Pancreas (tissue), 10 donors: Measurements from ENCODE around the gene RHOBTB1. TPM values are rescaled to one million over a fixed set of nuclear protein-coding genes. Genes with fewer than 3 reads are reported as not detected.

ENCODE experiments used
- ATAC-seq, 4 donors: fragments of 200-7000 bp; cut with Tn5 transposase; one replicate each; pipeline versions ENCODE4 v1.8.0 to v1.9.1; 2020; ENCODE audit warnings: mild to moderate bottlenecking in 4 of 4, moderate library complexity in 4 of 4
- DNase-seq, 6 donors: peaks; one replicate each; pipeline ENCODE4 v3.0.0-alpha.2; 2020
- FAIRE-seq: peaks from 2 replicates; lab custom pipeline; 2012; peaks lifted over from hg19 to GRCh38; lab: Jason Lieb, UNC
- H3K27ac ChIP-seq, 4 donors: fragments of 200-600 bp; sonication (generic); 1 replicate in 3 of 4; 2 replicates in 1 of 4; pipeline versions ENCODE4 v1.5.0 to v1.8.0; 2020
- H3K27me3 ChIP-seq, 4 donors: fragments of 200-600 bp; one replicate each; pipeline ENCODE4 v1.8.0; 2021
- H3K36me3 ChIP-seq, 3 donors: fragments of 200-600 bp; sonication (generic) in 1 of 3; one replicate each; pipeline versions ENCODE4 v1.5.0 to v1.8.0; 2020 to 2021
- H3K4me1 ChIP-seq, 3 donors: fragments of 200-600 bp; one replicate each; pipeline ENCODE4 v1.8.0; 2021
- H3K4me3 ChIP-seq, 4 donors: fragments of 200-600 bp; sonication (generic) in 2 of 4; one replicate each; pipeline versions ENCODE4 v1.5.0 to v1.8.0; 2020 to 2021
- H3K9me3 ChIP-seq, 4 donors: fragments of 200-600 bp; one replicate each; pipeline ENCODE4 v1.8.0; 2021
- CTCF ChIP-seq, 4 donors: fragments of 200-600 bp; sonication (generic) in 3 of 4; IDR thresholded peaks; one replicate each; pipeline versions ENCODE4 v1.5.0 to v1.8.0; 2021; ENCODE audit warnings: antibody characterized with exemption in 4 of 4
- WGBS, 2 donors: extraction: QIAGEN DNeasy Blood & Tissue Kit; methylation state at CpG; one replicate each; pipeline ENCODE4 v1.1.7; 2013; 5-methylcytosine and 5-hydroxymethylcytosine counted together
- intact Hi-C, 3 donors: fragments of 100-400 bp; cut with DNase I; formaldehyde crosslinking; loops; one replicate each; pipeline versions ENCODE4 v1.11.1 to v1.14.2; 2022
- polyA plus RNA-seq, 2 donors: library from polyadenylated mRNA; stranded (reverse); fragments of 200-250 nt; gene quantifications; one replicate each; pipeline ENCODE4 v1.2.3, GENCODE V29; 2013
- total RNA-seq, 6 donors: library from RNA; stranded (reverse); fragmentation: NEBNext Ultra II Directional in 4 of 6; extraction: Animal tissue kit (Norgen Biotek cat#: 25700) in 4 of 6; gene quantifications; one replicate each; pipeline versions ENCODE4 v1.2.1 to v1.2.4, GENCODE V29; 2021 to 2023
- donor health status: healthy with polysubstance abuse.
- donor health status: DM: no; HTN: no; CAD: no; lungs with moderate emphysema.
- donor health status: DM: no; HTN: no; CAD: no.
- donor health status: control.
- donor health status: control.
- donor health status: Bipolar disorder and iron deficiency.
- donor health status: DM: yes; HTN: yes; CAD: no.
- donor health status: DM: no; HTN: no; CAD: no.
- donor health status: DM: no; HTN: no; CAD: no.
- donor health status: DM: yes; HTN: yes; CAD: no.

RHOBTB1 gene
- total and polyA plus RNA-seq, 8 donors: 4.0 to 11.3 (median 7.0) TPM

DNA sequence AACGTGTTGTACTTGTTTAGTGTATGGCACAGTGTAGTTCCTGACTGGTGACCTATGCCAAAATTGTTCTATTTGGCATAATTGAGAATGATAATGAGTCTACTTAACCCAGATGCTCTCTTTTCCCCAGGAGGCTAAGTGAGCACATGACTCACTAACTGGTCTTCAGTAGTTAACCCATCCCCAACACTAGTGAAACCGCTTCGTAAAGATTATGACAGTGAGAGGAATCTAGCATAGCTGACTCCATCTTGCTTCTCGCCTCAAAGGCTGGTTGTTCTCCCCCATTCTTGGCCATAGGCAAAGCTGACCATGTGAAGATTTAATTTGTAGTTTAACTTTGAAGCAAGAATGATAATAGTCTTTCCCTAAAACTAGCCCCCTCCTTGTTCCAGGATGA lies 118.5 kb downstream of the RHOBTB1 start:
- 69 to 76% methylated on average over 4 of the region's 4 CpGs for WGBS, 2 donors
- no peaks in the 10 kb centered on the region for H3K9me3 ChIP-seq
- intact Hi-C loops: no loop called here
- H3K4me1 ChIP-seq: peaks cover 0 to 6% (median 0%) of the 10 kb centered on the region in 3 donors
- ATAC-seq (no peak), FAIRE-seq (no peak), DNase-seq (no peak)
- no peaks in the 10 kb centered on the region for H3K36me3 ChIP-seq
- TF ChIP-seq CTCF (IDR thresholded peaks at IDR 0.05): no peak
- no peaks in the 10 kb centered on the region for H3K27me3 ChIP-seq
- H3K4me3 ChIP-seq: no peak overlapping the region
- H3K27ac ChIP-seq: no peak overlapping the region

GRCh38 chr10:60823324-60823723 lies 120.7 kb downstream of the RHOBTB1 start:
- 94 to 96% methylated on average over 1 of the region's 1 CpG for WGBS, 2 donors

GRCh38 chr10:60822809-60823208 lies 121.2 kb downstream of the RHOBTB1 start:
- Histone ChIP-seq H3K27ac (no peak overlapping the region), H3K36me3 (no peaks in the 10 kb centered on the region), H3K4me1 (peaks cover 0 to under 1% (median 0%) of the 10 kb centered on the region in 3 donors), H3K27me3 (no peaks in the 10 kb centered on the region), H3K4me3 (no peak overlapping the region), H3K9me3 (no peaks in the 10 kb centered on the region)
- TF ChIP-seq CTCF (IDR thresholded peaks at IDR 0.05): no peak
- no peak for FAIRE-seq
- 50 to 64% methylated on average over 4 of the region's 4 CpGs for WGBS, 2 donors
- no peak for ATAC-seq
- no peak for DNase-seq
- intact Hi-C loops: no loop called here

More at GRCh38 chr10:60823324-60823723, 120.7 kb downstream of the RHOBTB1 start:
- Histone ChIP-seq H3K27me3 (no peaks in the 10 kb centered on the region), H3K27ac (no peak overlapping the region), H3K9me3 (no peaks in the 10 kb centered on the region), H3K4me1 (peaks cover 0 to 6% (median 0%) of the 10 kb centered on the region in 3 donors), H3K36me3 (no peaks in the 10 kb centered on the region), H3K4me3 (no peak overlapping the region)
- intact Hi-C loops: no loop called here
- no peak for ATAC-seq
- no peak for FAIRE-seq
- no peak for TF ChIP-seq CTCF (IDR thresholded peaks at IDR 0.05)
- DNase-seq: no peak

DNA sequence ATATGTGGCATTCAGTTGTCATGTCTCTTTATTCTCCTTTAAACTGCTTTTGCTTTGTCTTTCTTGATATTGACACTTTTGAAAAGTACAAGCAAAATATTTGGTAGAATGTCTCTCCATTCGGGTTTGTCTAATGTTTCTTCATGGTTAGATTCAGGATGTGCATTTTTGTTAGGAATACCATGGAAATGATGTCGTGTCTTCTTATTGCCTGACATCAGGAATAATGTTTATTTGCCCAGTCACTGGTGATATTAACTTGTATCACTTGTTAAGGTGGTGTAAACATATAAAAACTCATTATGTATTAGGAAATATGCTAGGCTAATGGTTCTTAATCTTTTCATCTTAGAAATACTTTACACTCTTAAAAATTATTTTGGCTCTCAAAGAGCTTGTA lies 122.3 kb downstream of the RHOBTB1 start:
- Histone ChIP-seq H3K27me3 (no peaks in the 10 kb centered on the region), H3K27ac (no peak overlapping the region), H3K4me1 (peaks cover 0 to 5% (median 0%) of the 10 kb centered on the region in 3 donors), H3K36me3 (no peaks in the 10 kb centered on the region), H3K9me3 (no peaks in the 10 kb centered on the region), H3K4me3 (no peak overlapping the region)
- no peak for TF ChIP-seq CTCF (IDR thresholded peaks at IDR 0.05)
- no peak for ATAC-seq
- no peak for FAIRE-seq
- intact Hi-C loops: no loop called here
- 58 to 64% methylated on average over 2 of the region's 2 CpGs for WGBS, 2 donors
- DNase-seq: no peak

GRCh38 chr10:60820093-60820754 lies 123.8 kb downstream of the RHOBTB1 start:
- H3K27ac ChIP-seq: no peak overlapping the region
- no peak for TF ChIP-seq CTCF (IDR thresholded peaks at IDR 0.05)
- FAIRE-seq (no peak), ATAC-seq (peak in 1 of 4 donors; percentile 10), DNase-seq (no peak)
- WGBS, 2 donors: 66 to 67% methylated on average over 6 of the region's 6 CpGs
- intact Hi-C loops: no loop called here
- H3K4me3 ChIP-seq: no peak overlapping the region
- peaks cover 0 to 5% (median 0%) of the 10 kb centered on the region in 3 donors for H3K4me1 ChIP-seq
- H3K36me3 ChIP-seq: no peaks in the 10 kb centered on the region
- H3K27me3 ChIP-seq: no peaks in the 10 kb centered on the region
- no peaks in the 10 kb centered on the region for H3K9me3 ChIP-seq
